Vagina (tissue), 2 donors: Measurements from ENCODE around the gene GLG1. TPM values are rescaled to one million over a fixed set of nuclear protein-coding genes. Genes with fewer than 3 reads are reported as not detected.

Experiments used
- DNase-seq, 2 donors: peaks; one replicate each; pipeline ENCODE4 v3.0.0-alpha.2; 2017; ENCODE audit errors: extremely low spot score in 2 of 2
- H3K27ac ChIP-seq: fragments of 200-600 bp; sonication (generic); one replicate; pipeline ENCODE4 v1.5.1; 2019
- H3K27me3 ChIP-seq: fragments of 200-600 bp; sonication (generic); one replicate; pipeline ENCODE4 v1.5.1; 2019
- H3K36me3 ChIP-seq, 2 donors: fragments of 200-600 bp; sonication (generic); one replicate each; pipeline ENCODE4 v1.5.1; 2017 to 2019
- H3K4me1 ChIP-seq: fragments of 200-600 bp; sonication (generic); one replicate; pipeline ENCODE4 v1.5.1; 2019
- H3K4me3 ChIP-seq, 2 donors: fragments of 200-600 bp; sonication (generic); 1 replicate in 1 of 2; 2 replicates in 1 of 2; pipeline ENCODE4 v1.5.1; 2016 to 2019
- H3K9me3 ChIP-seq: fragments of 200-600 bp; sonication (generic); one replicate; pipeline ENCODE4 v1.5.1; 2019
- CTCF ChIP-seq, 3 experiments: fragments of 450-650 bp in 2 of 3; fragments of 200-600 bp in 1 of 3; sonication (generic) in 1 of 3; IDR thresholded peaks; one replicate each; pipeline ENCODE4 v1.5.1; 2017 to 2019; ENCODE audit warnings: antibody characterized with exemption in 3 of 3, mild to moderate bottlenecking in 2 of 3, moderate library complexity in 2 of 3
- POLR2A ChIP-seq, 2 donors: fragments of 450-650 bp; IDR thresholded peaks; one replicate each; pipeline ENCODE4 v1.6.1; 2017; ENCODE audit warnings: antibody characterized with exemption in 2 of 2, mild to moderate bottlenecking in 2 of 2, moderate library complexity in 2 of 2
- POLR2AphosphoS5 ChIP-seq, 2 donors: sonication (generic); formaldehyde crosslinking; IDR thresholded peaks; one replicate each; pipeline ENCODE4 v1.9.0; 2017; ENCODE audit warnings: antibody characterized with exemption in 2 of 2, mild to moderate bottlenecking in 2 of 2, low read depth in 1 of 2; ENCODE audit not compliant: insufficient read depth in 1 of 2
- intact Hi-C: fragments of 100-400 bp; cut with DNase I; formaldehyde crosslinking; loops from one replicate; pipeline ENCODE4 v1.15.1; 2023
- total RNA-seq: library from RNA; depleted of rRNA; stranded (reverse); fragments of >200 nt; gene quantifications from one replicate; pipeline ENCODE4 v1.2.3, GENCODE V29; 2016

GLG1 gene
- total RNA-seq, 1 donor from 2014 or later = 76.9 TPM

GRCh38 chr16:74617206-74617788 is 10.4 kb upstream of the GLG1 start:
- H3K27ac ChIP-seq = no peak overlapping the region
- intact Hi-C loops = no loop called here
- no peak overlapping the region for H3K4me3 ChIP-seq
- H3K4me1 ChIP-seq = no peaks in the 10 kb centered on the region
- no peak for DNase-seq
- no peak for TF ChIP-seq POLR2AphosphoS5 (IDR thresholded peaks at IDR 0.05; ENCODE audit: insufficient read depth in 1 of 2, low read depth in 1 of 2)
- no peak for TF ChIP-seq CTCF (IDR thresholded peaks at IDR 0.05)
- no peak for TF ChIP-seq POLR2A (IDR thresholded peaks at IDR 0.05)
- peaks cover 0 to 4% of the 10 kb centered on the region in 2 donors for H3K36me3 ChIP-seq
- H3K9me3 ChIP-seq = no peaks in the 10 kb centered on the region
- no peaks in the 10 kb centered on the region for H3K27me3 ChIP-seq

- Histone ChIP-seq H3K4me3 (no peak overlapping the region), H3K27me3 (no peaks in the 10 kb centered on the region), H3K36me3 (no peaks in the 10 kb centered on the region), H3K27ac (no peak overlapping the region), H3K4me1 (peaks cover 9% of the 10 kb centered on the region), H3K9me3 (no peaks in the 10 kb centered on the region)
- DNase-seq = no peak
- TF ChIP-seq POLR2AphosphoS5 (IDR thresholded peaks at IDR 0.05; ENCODE audit: insufficient read depth in 1 of 2, low read depth in 1 of 2) (no peak), POLR2A (IDR thresholded peaks at IDR 0.05) (no peak), CTCF (IDR thresholded peaks at IDR 0.05) (no peak)
- intact Hi-C loops = no loop called here
Measured at GRCh38 chr16:74611721-74612120, 4.8 kb upstream of the GLG1 start.

GRCh38 chr16:74608944-74609343 is 2.0 kb upstream of the GLG1 start:
- Histone ChIP-seq H3K9me3 (no peaks in the 10 kb centered on the region), H3K27me3 (no peaks in the 10 kb centered on the region), H3K4me3 (no peak overlapping the region), H3K27ac (no peak overlapping the region), H3K36me3 (no peaks in the 10 kb centered on the region), H3K4me1 (peaks cover 33% of the 10 kb centered on the region)
- DNase-seq = no peak
- intact Hi-C loops = no loop called here
- no peak for TF ChIP-seq POLR2A (IDR thresholded peaks at IDR 0.05)
- no peak for TF ChIP-seq CTCF (IDR thresholded peaks at IDR 0.05)
- no peak for TF ChIP-seq POLR2AphosphoS5 (IDR thresholded peaks at IDR 0.05; ENCODE audit: insufficient read depth in 1 of 2, low read depth in 1 of 2)

GRCh38 chr16:74608381-74608780 is 1.5 kb upstream of the GLG1 start:
- no peak for DNase-seq

More at GRCh38 chr16:74608381-74608780, 1.5 kb upstream of the GLG1 start:
- intact Hi-C loops = no loop called here
- Histone ChIP-seq H3K4me3 (no peak overlapping the region), H3K27me3 (no peaks in the 10 kb centered on the region), H3K4me1 (peaks cover 39% of the 10 kb centered on the region), H3K9me3 (no peaks in the 10 kb centered on the region), H3K27ac (peak overlapping the region; percentile 98), H3K36me3 (no peaks in the 10 kb centered on the region)
- no peak for TF ChIP-seq POLR2A (IDR thresholded peaks at IDR 0.05)
- no peak for TF ChIP-seq POLR2AphosphoS5 (IDR thresholded peaks at IDR 0.05; ENCODE audit: insufficient read depth in 1 of 2, low read depth in 1 of 2)
- TF ChIP-seq CTCF (IDR thresholded peaks at IDR 0.05) = no peak
